ENCODE data around the gene SMARCA5.

The SMARCA5 gene

GRCh38 chr4:143585548-143585947 lies 72.0 kb downstream of the SMARCA5 start:
- H3K9me3 ChIP-seq (ENCODE audit: control insufficient read depth, insufficient read depth, low read depth, low read length) = no peaks in the 10 kb centered on the region
- no peak overlapping the region for H3K27ac ChIP-seq (ENCODE audit: extremely low read depth, low read depth, low read length)
- CTCF ChIA-PET = interaction anchor here (1.1 kb wide), 1 partner anchor 27 kb away, joined by 4 read pairs; no protein-coding TSS in a partner anchor

GRCh38 chr4:143586080-143586479 lies 72.6 kb downstream of the SMARCA5 start:
- POLR2A ChIA-PET = no interaction called here
- no peak overlapping the region for H3K4me3 ChIP-seq (ENCODE audit: low read depth, low read length)
- H3K36me3 ChIP-seq (ENCODE audit: control insufficient read depth in 2 of 2, insufficient read depth in 1 of 2, low read length in 2 of 2) = no peaks in the 10 kb centered on the region
- no peaks in the 10 kb centered on the region for H3K9me3 ChIP-seq (ENCODE audit: control insufficient read depth, insufficient read depth, low read depth, low read length)
- no peak overlapping the region for H3K27ac ChIP-seq (ENCODE audit: extremely low read depth, low read depth, low read length)
- TF ChIP-seq SCRT1 (tag by site-specific recombination; IDR thresholded peaks at IDR 0.05; ENCODE audit: borderline replicate concordance) = no peak
- CTCF ChIA-PET = interaction anchor here (1.1 kb wide), 1 partner anchor 27 kb away, joined by 4 read pairs; no protein-coding TSS in a partner anchor
- no peaks in the 10 kb centered on the region for H3K4me1 ChIP-seq (ENCODE audit: control insufficient read depth, insufficient read depth, low read length)

More at GRCh38 chr4:143585548-143585947, 72.0 kb downstream of the SMARCA5 start:
- no peaks in the 10 kb centered on the region for H3K4me1 ChIP-seq (ENCODE audit: control insufficient read depth, insufficient read depth, low read length)
- no peak for TF ChIP-seq ZNF23 (tag by site-specific recombination; IDR thresholded peaks at IDR 0.05; ENCODE audit: borderline replicate concordance)
- TF ChIP-seq ZNF571 (tag by site-specific recombination; IDR thresholded peaks at IDR 0.05) = no peak
- TF ChIP-seq ZNF362 (tag by site-specific recombination; IDR thresholded peaks at IDR 0.05) = no peak
- no peak for TF ChIP-seq ZNF133 (tag by site-specific recombination; IDR thresholded peaks at IDR 0.05)
- no peak for TF ChIP-seq ZBTB10 (tag by site-specific recombination; IDR thresholded peaks at IDR 0.05)
- TF ChIP-seq KLF8 (tag by site-specific recombination; IDR thresholded peaks at IDR 0.05) = no peak
- no peak for TF ChIP-seq ZBTB26 (tag by site-specific recombination; optimal IDR thresholded peaks at IDR 0.05)
- TF ChIP-seq ZNF610 (tag by site-specific recombination; IDR thresholded peaks at IDR 0.05; ENCODE audit: borderline replicate concordance) = no peak
- no peak for TF ChIP-seq AEBP2 (tag by site-specific recombination; IDR thresholded peaks at IDR 0.05; ENCODE audit: borderline replicate concordance)
- TF ChIP-seq HOXA7 (CRISPR knock-in tag; IDR thresholded peaks at IDR 0.05; ENCODE audit: borderline replicate concordance) = no peak
- no peak for TF ChIP-seq ZNF776 (tag by site-specific recombination; IDR thresholded peaks at IDR 0.05; ENCODE audit: borderline replicate concordance)
- TF ChIP-seq REPIN1 (tag by site-specific recombination; IDR thresholded peaks at IDR 0.05; ENCODE audit: low read depth) = no peak
- no peak for TF ChIP-seq ZNF175 (tag by site-specific recombination; IDR thresholded peaks at IDR 0.05)
- TF ChIP-seq ZNF521 (tag by site-specific recombination; IDR thresholded peaks at IDR 0.05) = no peak
- no peak for TF ChIP-seq ZXDB (tag by site-specific recombination; IDR thresholded peaks at IDR 0.05)
- TF ChIP-seq ZNF629 (tag by site-specific recombination; IDR thresholded peaks at IDR 0.05) = no peak
- no peak overlapping the region for H3K4me3 ChIP-seq (ENCODE audit: low read depth, low read length)
- POLR2A ChIA-PET = no interaction called here
- H3K36me3 ChIP-seq (ENCODE audit: control insufficient read depth in 2 of 2, insufficient read depth in 1 of 2, low read length in 2 of 2) = no peaks in the 10 kb centered on the region
